MCF 10A (cell line): ENCODE measurements around the gene TRIM7. TPM values are rescaled to one million over a fixed set of nuclear protein-coding genes. Genes with fewer than 3 reads are reported as not detected.

Experiments
- BruUV-seq: library from RNA; stranded (reverse); fragments of 400-500 nt; replicated peaks from 2 replicates; lab custom pipeline; 2021; lab: Mats Ljungman, UMichigan
- CTCF ChIA-PET: fragments of 300-600 bp; sonication (Branson Sonifier 250); formaldehyde crosslinking; extraction: SDS; loops from one replicate; lab custom pipeline; 2021; ENCODE audit warnings: antibody characterized with exemption, inconsistent platforms; lab: Yijun Ruan, JAX
- POLR2A ChIA-PET: fragments of 300-600, 350-650 bp; sonication (Branson Sonifier 250); formaldehyde crosslinking; extraction: SDS; loops from one replicate; lab custom pipeline; 2020; ENCODE audit warnings: antibody characterized with exemption, inconsistent platforms; lab: Yijun Ruan, JAX
- DNase-seq: peaks from one replicate; pipeline ENCODE4 v3.0.0-alpha.2; 2018; ENCODE audit not compliant: unreplicated experiment
- H3K27ac Mint-ChIP-seq: one replicate; pipeline ENCODE4 v1.8.0; 2022; ENCODE audit warnings: mild to moderate bottlenecking, low read depth, mixed read lengths; ENCODE audit not compliant: unreplicated experiment
- H3K27me3 Mint-ChIP-seq: one replicate; pipeline ENCODE4 v1.8.0; 2022; ENCODE audit warnings: mixed read lengths; ENCODE audit not compliant: insufficient read depth, unreplicated experiment
- H3K36me3 Mint-ChIP-seq: one replicate; pipeline ENCODE4 v1.8.0; 2022; ENCODE audit warnings: mild to moderate bottlenecking, moderate library complexity, mixed read lengths; ENCODE audit not compliant: insufficient read depth, unreplicated experiment
- H3K4me1 Mint-ChIP-seq: one replicate; pipeline ENCODE4 v1.8.0; 2022; ENCODE audit warnings: mixed read lengths; ENCODE audit not compliant: insufficient read depth, unreplicated experiment
- H3K4me3 Mint-ChIP-seq: one replicate; pipeline ENCODE4 v1.8.0; 2022; ENCODE audit warnings: mild to moderate bottlenecking, moderate library complexity, mixed read lengths; ENCODE audit not compliant: unreplicated experiment
- H3K9me3 Mint-ChIP-seq: one replicate; pipeline ENCODE4 v1.8.0; 2022; ENCODE audit warnings: mixed read lengths; ENCODE audit not compliant: unreplicated experiment
- intact Hi-C: fragments of 100-400 bp; cut with micrococcal nuclease; formaldehyde crosslinking; loops from 2 replicates; pipeline ENCODE4 v1.14.1; 2022
- total RNA-seq: library from RNA; stranded (reverse); gene quantifications from 2 replicates; pipeline ENCODE4 v1.2.3, GENCODE V29; 2022
- TF ChIP-seq, protein P1 (sequence below): fragments of 200-600 bp; IDR thresholded peaks from one replicate; pipeline ENCODE4 v1.8.0; 2022; ENCODE audit warnings: antibody characterized with exemption, mild to moderate bottlenecking; ENCODE audit not compliant: unreplicated experiment

The TRIM7 gene
- total RNA-seq, 1 experiment from 2014 or later = 26.3 TPM

DNA sequence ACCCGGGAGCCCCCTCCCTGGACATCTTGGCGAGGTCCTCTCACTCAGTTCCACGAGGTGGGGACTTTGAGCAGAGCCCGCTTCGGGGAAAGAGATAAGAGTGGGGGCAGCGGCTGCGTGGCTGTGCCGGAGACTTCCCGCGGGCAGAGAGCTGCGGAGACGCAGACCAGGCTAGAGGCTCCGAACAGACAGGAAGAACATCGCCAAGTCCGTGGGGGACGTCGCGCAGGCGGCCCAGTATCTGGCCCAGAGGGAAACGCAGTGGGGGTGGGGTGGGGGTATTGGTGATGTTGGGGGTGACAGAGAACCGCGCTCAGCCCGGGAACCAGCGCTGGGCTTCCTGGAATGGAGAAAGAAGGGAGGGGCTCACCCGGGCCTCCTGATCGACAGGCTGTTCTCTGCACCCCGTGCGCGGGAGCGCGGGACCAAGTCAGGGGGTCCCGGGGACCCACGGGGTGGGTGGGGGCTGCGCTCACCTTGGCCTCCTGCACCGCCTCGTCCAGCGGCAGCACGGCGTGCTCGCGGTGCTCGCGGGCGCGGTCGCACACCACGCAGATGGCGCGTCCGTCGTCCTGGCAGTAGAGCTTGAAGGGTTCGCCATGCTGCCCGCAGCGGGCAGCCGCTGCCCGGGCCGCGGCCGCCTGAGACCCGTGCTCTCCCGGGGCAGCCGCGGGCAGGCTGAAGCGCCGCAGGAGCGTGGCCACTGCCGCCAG is 727 bp downstream of the TRIM7 start:
- Mint-ChIP-seq H3K36me3 (peaks cover 34% of the 10 kb centered on the region), H3K4me3 (peak overlapping the region; percentile 84)
- DNase-seq = peak; percentile 68

DNA sequence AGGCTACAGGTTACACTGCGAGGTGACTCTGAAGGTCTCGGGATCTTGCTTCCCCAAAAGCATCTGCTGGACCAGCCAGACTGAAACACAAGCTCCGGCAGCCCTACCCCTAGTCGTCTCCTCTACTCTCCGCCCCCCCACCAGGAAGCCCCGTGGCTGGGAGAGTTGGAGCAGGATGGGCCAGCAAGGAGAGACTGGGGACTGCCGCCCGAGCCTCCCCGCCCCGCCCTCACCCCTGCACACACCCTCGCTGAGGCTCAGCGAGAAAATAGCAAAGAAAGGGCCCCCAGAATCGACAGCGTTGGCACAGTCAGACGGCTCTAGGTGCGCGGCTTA is 1.3 kb downstream of the TRIM7 start:
- Mint-ChIP-seq H3K27ac (peak overlapping the region; percentile 84), H3K4me3 (peak overlapping the region; percentile 84), H3K4me1 (peaks cover 35% of the 10 kb centered on the region), H3K36me3 (peaks cover 34% of the 10 kb centered on the region), H3K9me3 (no peaks in the 10 kb centered on the region), H3K27me3 (no peaks in the 10 kb centered on the region)
- peak; percentile 52 for DNase-seq
- CTCF ChIA-PET = interaction anchor here (0.7 to 6.7 kb wide), 5 partner anchors 13 to 369 kb away, joined by 3 to 67 read pairs (median 5); partner anchors contain the start of gene TRIM41
- TF ChIP-seq, protein P1, sequence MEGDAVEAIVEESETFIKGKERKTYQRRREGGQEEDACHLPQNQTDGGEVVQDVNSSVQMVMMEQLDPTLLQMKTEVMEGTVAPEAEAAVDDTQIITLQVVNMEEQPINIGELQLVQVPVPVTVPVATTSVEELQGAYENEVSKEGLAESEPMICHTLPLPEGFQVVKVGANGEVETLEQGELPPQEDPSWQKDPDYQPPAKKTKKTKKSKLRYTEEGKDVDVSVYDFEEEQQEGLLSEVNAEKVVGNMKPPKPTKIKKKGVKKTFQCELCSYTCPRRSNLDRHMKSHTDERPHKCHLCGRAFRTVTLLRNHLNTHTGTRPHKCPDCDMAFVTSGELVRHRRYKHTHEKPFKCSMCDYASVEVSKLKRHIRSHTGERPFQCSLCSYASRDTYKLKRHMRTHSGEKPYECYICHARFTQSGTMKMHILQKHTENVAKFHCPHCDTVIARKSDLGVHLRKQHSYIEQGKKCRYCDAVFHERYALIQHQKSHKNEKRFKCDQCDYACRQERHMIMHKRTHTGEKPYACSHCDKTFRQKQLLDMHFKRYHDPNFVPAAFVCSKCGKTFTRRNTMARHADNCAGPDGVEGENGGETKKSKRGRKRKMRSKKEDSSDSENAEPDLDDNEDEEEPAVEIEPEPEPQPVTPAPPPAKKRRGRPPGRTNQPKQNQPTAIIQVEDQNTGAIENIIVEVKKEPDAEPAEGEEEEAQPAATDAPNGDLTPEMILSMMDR = no peak
- intact Hi-C loops = no loop called here
- no TSS peak for BruUV-seq
- POLR2A ChIA-PET = interaction anchor here (0.7 to 12.4 kb wide), 14 partner anchors 13 to 1796 kb away, joined by 3 to 432 read pairs (median 8); partner anchors contain the start of genes RACK1, TRIM41 and TRIM52

More for the DNA sequence above, 727 bp downstream of the TRIM7 start:
- H3K9me3 Mint-ChIP-seq = no peaks in the 10 kb centered on the region
- no peaks in the 10 kb centered on the region for H3K27me3 Mint-ChIP-seq
- BruUV-seq = no TSS peak
- CTCF ChIA-PET = interaction anchor here (1.1 to 6.7 kb wide), 3 partner anchors 13 to 29 kb away, joined by 3 to 67 read pairs (median 6); no protein-coding TSS in a partner anchor
- intact Hi-C loops = no loop called here
- TF ChIP-seq, protein P1 = no peak
- H3K27ac Mint-ChIP-seq = peak overlapping the region; percentile 84
- POLR2A ChIA-PET = interaction anchor here (0.7 to 12.4 kb wide), 24 partner anchors 10 to 1796 kb away, joined by 3 to 432 read pairs (median 5); partner anchors contain the start of genes RACK1, TRIM41 and TRIM52
- H3K4me1 Mint-ChIP-seq = peaks cover 32% of the 10 kb centered on the region

DNA sequence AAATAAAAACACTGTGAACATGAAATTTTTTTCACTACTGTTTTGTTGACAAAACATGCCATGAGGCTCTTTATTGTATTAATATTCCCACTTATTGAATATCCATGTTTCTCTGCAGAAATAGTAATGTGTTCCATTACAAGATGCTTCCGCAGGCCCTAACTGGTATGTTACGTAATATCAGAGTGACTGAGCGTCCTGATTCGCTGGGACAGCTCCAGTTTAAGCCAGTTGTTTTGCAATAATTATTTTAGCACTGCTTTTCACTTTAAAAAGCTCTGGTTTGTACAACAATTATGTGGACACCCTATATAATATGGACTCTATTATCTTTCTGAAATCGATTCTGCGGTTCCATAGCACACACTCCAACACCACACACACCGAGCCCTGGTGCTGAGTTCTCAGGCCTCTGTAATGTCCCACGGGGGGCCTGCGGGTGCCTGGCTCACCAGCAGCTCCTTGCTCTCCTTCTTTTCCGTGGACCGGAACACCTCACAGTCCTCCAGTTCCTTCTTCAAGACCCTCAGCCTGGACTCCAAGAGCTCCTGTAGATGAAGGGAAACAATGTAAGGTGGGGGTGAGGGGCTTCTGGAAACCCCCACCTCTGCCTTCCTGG is 1.8 kb downstream of the TRIM7 start:
- no peaks in the 10 kb centered on the region for H3K9me3 Mint-ChIP-seq
- peaks cover 38% of the 10 kb centered on the region for H3K4me1 Mint-ChIP-seq
- DNase-seq = peak; percentile 77
- intact Hi-C loops = no loop called here
- H3K27ac Mint-ChIP-seq = no peak overlapping the region
- POLR2A ChIA-PET = interaction anchor here (0.7 to 12.4 kb wide), 14 partner anchors 13 to 1795 kb away, joined by 3 to 432 read pairs (median 6); partner anchors contain the start of genes RACK1, TRIM41 and TRIM52
- H3K36me3 Mint-ChIP-seq = peaks cover 32% of the 10 kb centered on the region
- H3K4me3 Mint-ChIP-seq = peak overlapping the region; percentile 84
- CTCF ChIA-PET = interaction anchor here (0.6 to 6.7 kb wide), 6 partner anchors 12 to 369 kb away, joined by 3 to 67 read pairs (median 5); partner anchors contain the start of gene TRIM41
- no peaks in the 10 kb centered on the region for H3K27me3 Mint-ChIP-seq
- TF ChIP-seq, protein P1 = no peak
- TSS peak; percentile 48 for BruUV-seq

DNA sequence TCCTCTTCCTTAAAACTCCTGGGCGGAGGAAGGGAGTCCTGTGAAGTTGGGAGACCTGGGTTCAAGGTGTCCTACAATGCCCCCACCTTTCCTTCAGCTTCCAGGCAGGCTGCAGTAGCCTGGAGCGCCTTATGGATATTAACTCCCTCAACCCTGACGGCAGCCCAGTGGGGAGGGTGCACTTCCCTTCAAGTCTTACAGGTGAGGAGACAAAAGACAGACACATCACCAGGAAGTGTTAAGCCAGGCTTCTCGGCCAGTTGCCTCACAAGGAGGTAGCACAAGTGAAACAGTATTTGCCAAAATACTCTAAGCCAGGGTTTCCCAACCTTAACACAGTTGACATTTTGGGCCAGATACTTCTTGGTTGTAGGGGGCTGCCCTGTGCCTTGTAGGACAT is 4.2 kb downstream of the TRIM7 start:
- ChIA-PET CTCF (interaction anchor here (6.7 kb wide), 1 partner anchor 10 kb away, joined by 67 read pairs; no protein-coding TSS in a partner anchor), POLR2A (interaction anchor here (1.4 to 12.4 kb wide), 2 partner anchors 10 to 14 kb away, joined by 4 to 432 read pairs; no protein-coding TSS in a partner anchor)
- intact Hi-C loops = no loop called here
- TF ChIP-seq, protein P1 = no peak
- BruUV-seq = no TSS peak
- Mint-ChIP-seq H3K4me1 (peaks cover 25% of the 10 kb centered on the region), H3K9me3 (no peaks in the 10 kb centered on the region), H3K27ac (no peak overlapping the region), H3K36me3 (peaks cover 13% of the 10 kb centered on the region), H3K4me3 (no peak overlapping the region), H3K27me3 (no peaks in the 10 kb centered on the region)
- no peak for DNase-seq
